Panc1 (cell line): ENCODE measurements around the gene FZR1. TPM values are rescaled to one million over a fixed set of nuclear protein-coding genes. Genes with fewer than 3 reads are reported as not detected.

Source experiments
- ATAC-seq: fragments of 200-7000 bp; cut with Tn5 transposase; 2 replicates; pipeline ENCODE4 v1.9.1; 2020; ENCODE audit warnings: mild to moderate bottlenecking, moderate library complexity
- BruUV-seq: library from RNA; stranded (reverse); fragments of 400-500 nt; replicated peaks from 2 replicates; lab custom pipeline; 2021; lab: Mats Ljungman, UMichigan
- CTCF ChIA-PET: fragments of 300-600 bp; sonication (Branson Sonifier 250); formaldehyde crosslinking; loops from one replicate; lab custom pipeline; 2022; ENCODE audit warnings: antibody characterized with exemption; lab: Charles Lee
- POLR2A ChIA-PET: fragments of 300-600 bp; sonication (Branson Sonifier 250); formaldehyde crosslinking; loops from one replicate; lab custom pipeline; 2022; ENCODE audit warnings: antibody characterized with exemption; lab: Charles Lee
- DNase-seq: peaks from one replicate; pipeline ENCODE4 v3.0.0-alpha.2; 2010; ENCODE audit warnings: low read depth, low spot score
- H3K27ac ChIP-seq: 2 replicates; pipeline ENCODE4 v1.5.1; 2011; ENCODE audit warnings: mild to moderate bottlenecking, low read length, inconsistent platforms
- H3K27me3 ChIP-seq: fragments of 200-500 bp; sonication (Bioruptor generic); 2 replicates; pipeline ENCODE4 v1.6.0; 2014; ENCODE audit warnings: low read length, inconsistent platforms; ENCODE audit not compliant: control insufficient read depth, insufficient read depth
- H3K36me3 ChIP-seq: fragments of 200-500 bp; sonication (Bioruptor generic); 2 replicates; pipeline ENCODE4 v1.5.1; 2014; ENCODE audit warnings: inconsistent platforms, mild to moderate bottlenecking, low read length, moderate library complexity; ENCODE audit not compliant: control insufficient read depth, insufficient read depth
- H3K4me1 ChIP-seq: 2 replicates; pipeline ENCODE4 v1.5.1; 2011; ENCODE audit warnings: inconsistent platforms, mild to moderate bottlenecking, low read length, moderate library complexity; ENCODE audit not compliant: control insufficient read depth, insufficient read depth
- H3K4me3 ChIP-seq, 2 experiments: 2 replicates each; pipeline ENCODE4 v1.5.1; 2011 to 2012; ENCODE audit warnings: low read depth in 2 of 2, low read length in 2 of 2, mild to moderate bottlenecking in 2 of 2, inconsistent platforms in 1 of 2, moderate library complexity in 1 of 2
- H3K9me3 ChIP-seq: fragments of 200-500 bp; sonication (Bioruptor generic); 2 replicates; pipeline ENCODE4 v1.5.1; 2014; ENCODE audit warnings: low read depth, mild to moderate bottlenecking, inconsistent platforms, low read length, moderate library complexity; ENCODE audit not compliant: control insufficient read depth, insufficient read depth
- CTCF ChIP-seq: fragments of 450-650 bp; IDR thresholded peaks from 2 replicates; pipeline ENCODE4 v1.5.1; 2017; ENCODE audit warnings: mild to moderate bottlenecking
- POLR2AphosphoS5 ChIP-seq: IDR thresholded peaks from 2 replicates; pipeline ENCODE4 v1.6.1; 2012; ENCODE audit warnings: mild to moderate bottlenecking, low read depth, low read length, moderate library complexity
- REST ChIP-seq, 2 experiments: IDR thresholded peaks; 2 replicates each; pipeline ENCODE4 v1.6.1; 2011 to 2012; ENCODE audit warnings: low read depth in 2 of 2, control low read depth in 1 of 2, low read length in 1 of 2, mild to moderate bottlenecking in 1 of 2, moderate library complexity in 1 of 2; ENCODE audit not compliant: insufficient read depth in 1 of 2
- SIN3A ChIP-seq: IDR thresholded peaks from 2 replicates; pipeline ENCODE4 v1.6.1; 2012; ENCODE audit warnings: low read depth, mild to moderate bottlenecking, low read length, moderate library complexity, borderline replicate concordance; ENCODE audit not compliant: insufficient read depth
- TCF7L2 ChIP-seq: IDR thresholded peaks from 2 replicates; pipeline ENCODE4 v1.6.1; 2011; ENCODE audit warnings: mild to moderate bottlenecking, low read depth, low read length, inconsistent platforms
- in situ Hi-C: cut with HindIII; loops from 2 replicates; pipeline ENCODE4 v1.10.0; 2016; ENCODE audit warnings: low sequenced_read_pairs, low pct_unique_long_range_greater_than_20kb
- intact Hi-C: fragments of 100-400 bp; cut with micrococcal nuclease; formaldehyde crosslinking; loops from one replicate; pipeline ENCODE4 v1.10.0; 2022; ENCODE audit not compliant: unreplicated experiment
- total RNA-seq: library from RNA; stranded (reverse); gene quantifications from one replicate; pipeline ENCODE4 v1.2.1, GENCODE V29; 2021; ENCODE audit not compliant: unreplicated experiment

FZR1 gene
- total RNA-seq, 1 experiment from 2014 or later: 48.7 TPM

GRCh38 chr19:3467437-3468198 is 38.5 kb upstream of the FZR1 start:
- Histone ChIP-seq H3K36me3 (no peaks in the 10 kb centered on the region), H3K9me3 (no peaks in the 10 kb centered on the region), H3K27ac (no peak overlapping the region), H3K4me3 (no peak overlapping the region), H3K27me3 (no peaks in the 10 kb centered on the region), H3K4me1 (no peaks in the 10 kb centered on the region)
- in situ Hi-C loops (no loop called here), intact Hi-C loops (no loop called here)
- ChIA-PET POLR2A (no interaction called here), CTCF (interaction anchor here (0.7 kb wide), 1 partner anchor 124 kb away, joined by 4 read pairs; no protein-coding TSS in a partner anchor)
- no TSS peak for BruUV-seq
- peak; percentile 35; the same call in 1 of the 2 replicates for TF ChIP-seq POLR2AphosphoS5
- no peak for TF ChIP-seq CTCF
- DNase-seq: no peak
- ATAC-seq: no peak

GRCh38 chr19:3468211-3468610 is 37.9 kb upstream of the FZR1 start:
- in situ Hi-C loops: no loop called here
- Histone ChIP-seq H3K27ac (no peak overlapping the region), H3K36me3 (no peaks in the 10 kb centered on the region), H3K9me3 (no peaks in the 10 kb centered on the region), H3K4me3 (no peak overlapping the region), H3K27me3 (no peaks in the 10 kb centered on the region), H3K4me1 (no peaks in the 10 kb centered on the region)
- no peak for ATAC-seq
- POLR2A ChIA-PET: no interaction called here
- BruUV-seq: no TSS peak
- intact Hi-C loops: no loop called here
- TF ChIP-seq CTCF: no peak
- TF ChIP-seq SIN3A: no peak
- no peak for TF ChIP-seq TCF7L2
- no peak for TF ChIP-seq REST (IDR thresholded peaks at IDR 0.05; ENCODE audit: insufficient read depth in 1 of 2, low read depth in 2 of 2, low read length in 1 of 2)
- no peak; the same call in 1 of the 2 replicates for TF ChIP-seq POLR2AphosphoS5
- DNase-seq: no peak
- CTCF ChIA-PET: interaction anchor here (0.7 kb wide), 1 partner anchor 125 kb away, joined by 4 read pairs; no protein-coding TSS in a partner anchor
